ENCODE results near the gene CRTC1.
"Not testable (repeated sequence)": the region's sequence is repeated elsewhere in the genome, so short reads cannot be mapped to it uniquely, and the experiment has no call there.

CRTC1 gene

DNA sequence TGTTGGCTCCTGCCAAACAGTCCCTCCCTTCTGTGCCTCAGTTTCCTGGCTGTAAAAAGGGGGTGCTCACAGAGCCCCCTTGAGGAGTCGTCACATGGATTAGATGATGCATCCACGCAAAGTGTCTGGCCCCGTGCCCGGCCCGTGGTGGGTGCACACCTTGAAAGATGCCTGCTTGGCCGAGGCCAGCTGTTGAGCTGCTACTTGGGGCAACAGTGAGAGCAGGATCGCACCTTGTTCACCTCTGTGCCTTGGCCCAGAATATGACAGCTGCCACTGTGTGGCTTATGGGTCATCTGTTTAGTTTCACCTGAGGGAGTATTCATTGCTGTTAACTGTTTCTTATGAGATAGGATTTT is 17.7 kb downstream of the CRTC1 start:
- no peak for DNase-seq (ENCODE audit: low read depth)

DNA sequence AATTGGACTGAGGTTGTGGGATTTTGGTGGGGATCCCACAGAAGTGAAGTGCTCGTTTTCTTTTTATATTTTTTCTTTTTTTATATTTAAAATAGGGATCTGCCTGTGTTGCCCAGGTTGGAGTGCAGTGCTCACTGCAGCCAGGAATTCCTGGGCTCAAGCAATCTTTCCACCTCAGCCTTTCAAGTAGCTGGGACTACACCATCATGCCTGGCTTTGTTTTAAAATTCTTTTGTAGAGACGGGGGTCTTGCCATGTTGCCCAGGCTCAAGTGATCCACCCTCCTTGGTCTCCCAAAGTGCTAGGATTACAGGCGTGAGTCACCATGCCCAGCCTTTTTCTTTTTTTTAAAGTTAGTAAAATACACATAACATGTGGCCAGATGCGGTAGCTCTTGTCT is 20.6 kb downstream of the CRTC1 start:
- no peak for DNase-seq (ENCODE audit: low read depth)

DNA sequence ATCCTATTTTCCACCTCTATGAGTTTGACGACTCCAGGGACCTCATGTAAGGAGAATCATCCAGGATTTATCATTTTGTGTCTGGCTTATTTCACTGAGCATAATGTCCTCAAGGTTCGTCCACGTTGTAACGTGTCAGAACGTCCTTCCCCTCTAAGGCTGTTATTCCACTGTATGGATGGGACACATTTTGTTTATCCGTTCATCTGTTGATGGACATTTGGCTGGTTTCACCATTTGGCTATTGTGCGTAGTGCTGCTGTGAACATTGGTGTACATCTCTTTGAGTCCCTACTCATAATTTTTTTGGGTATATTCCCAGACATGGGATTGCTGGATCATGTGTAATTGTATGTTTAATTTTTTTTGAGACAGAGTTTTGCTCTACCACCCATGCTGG is 21.5 kb downstream of the CRTC1 start:
- no peak for DNase-seq (ENCODE audit: low read depth)

DNA sequence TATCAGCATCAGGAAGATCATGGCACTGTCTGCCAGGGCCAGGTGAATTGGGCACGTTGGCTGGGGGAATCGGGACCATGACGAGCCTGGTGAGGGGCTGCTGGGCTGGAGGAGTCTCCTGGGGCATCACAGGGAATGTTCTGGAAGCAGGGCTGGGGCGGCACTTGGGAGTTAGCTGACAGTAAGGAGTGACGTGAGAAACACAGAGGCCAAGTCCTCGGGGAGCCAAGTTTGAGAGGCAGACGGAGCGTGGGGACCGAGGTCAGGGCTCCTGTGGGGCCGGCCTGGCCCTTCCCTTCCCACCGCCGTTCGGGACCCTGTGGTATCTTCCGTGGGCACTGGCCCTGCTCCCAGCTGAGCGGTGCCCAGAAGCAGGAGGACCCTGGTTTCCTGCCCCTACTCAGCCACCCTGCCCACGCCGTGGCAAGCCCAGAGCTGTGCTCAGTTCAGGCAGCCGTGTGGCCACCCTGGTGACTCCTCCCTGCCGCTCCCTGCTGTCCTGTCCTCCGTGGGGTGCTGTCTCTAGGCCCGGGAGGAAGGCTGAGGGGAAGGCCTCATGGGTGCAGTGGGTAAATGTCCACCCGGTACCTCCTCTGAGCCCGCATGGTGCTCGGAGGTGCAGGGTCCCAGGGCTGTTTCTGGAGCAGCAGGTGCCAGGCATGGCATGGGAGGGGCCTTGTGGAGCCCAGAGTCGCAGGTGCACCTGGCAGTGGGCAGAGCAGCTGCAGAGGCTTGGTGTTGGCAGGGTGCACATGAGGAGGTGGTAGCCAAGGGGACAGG is 25.2 kb downstream of the CRTC1 start:
- DNase-seq (ENCODE audit: low read depth) = no peak

DNA sequence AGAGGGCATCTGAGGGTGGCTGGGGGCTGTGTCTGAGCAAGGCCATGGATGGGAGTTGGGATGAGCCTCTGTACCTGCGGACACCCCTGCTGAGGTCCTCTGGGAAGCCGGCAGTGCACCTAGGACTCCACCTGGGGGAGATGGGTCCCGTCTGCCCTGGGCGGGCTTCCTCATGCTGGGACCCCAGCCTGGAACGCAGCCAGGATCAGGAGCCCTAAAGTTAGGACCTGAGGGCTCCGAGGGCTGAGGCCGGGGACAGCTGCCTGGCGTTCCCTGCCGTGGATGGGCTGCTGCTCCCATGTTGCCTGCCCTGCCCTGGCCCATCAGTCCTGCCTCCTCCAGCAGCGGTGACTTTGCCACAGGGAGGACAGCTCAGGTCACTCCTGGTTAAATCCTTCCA is 26.1 kb downstream of the CRTC1 start:
- DNase-seq (ENCODE audit: low read depth) = no peak

DNA sequence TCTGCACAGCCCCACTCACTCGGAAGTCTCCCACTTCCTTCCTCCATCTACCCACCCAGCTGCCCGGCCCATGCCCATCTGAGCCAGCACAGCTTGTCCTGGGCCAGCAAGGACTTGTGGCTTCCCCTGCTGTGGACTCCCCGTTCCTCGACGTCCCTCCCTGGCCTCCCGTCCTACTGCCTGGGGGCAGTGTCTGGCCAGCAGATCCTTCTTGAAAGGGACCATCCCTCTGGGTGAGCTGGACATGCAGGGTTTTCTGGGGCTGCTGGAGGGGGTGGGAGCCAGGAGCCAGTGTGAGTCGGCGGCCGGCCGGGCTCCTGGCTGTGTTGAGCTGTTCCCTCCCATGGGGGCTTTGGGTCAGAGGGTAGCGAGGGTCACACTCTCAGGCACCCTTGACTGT is 26.7 kb downstream of the CRTC1 start:
- DNase-seq (ENCODE audit: low read depth) = no peak

DNA sequence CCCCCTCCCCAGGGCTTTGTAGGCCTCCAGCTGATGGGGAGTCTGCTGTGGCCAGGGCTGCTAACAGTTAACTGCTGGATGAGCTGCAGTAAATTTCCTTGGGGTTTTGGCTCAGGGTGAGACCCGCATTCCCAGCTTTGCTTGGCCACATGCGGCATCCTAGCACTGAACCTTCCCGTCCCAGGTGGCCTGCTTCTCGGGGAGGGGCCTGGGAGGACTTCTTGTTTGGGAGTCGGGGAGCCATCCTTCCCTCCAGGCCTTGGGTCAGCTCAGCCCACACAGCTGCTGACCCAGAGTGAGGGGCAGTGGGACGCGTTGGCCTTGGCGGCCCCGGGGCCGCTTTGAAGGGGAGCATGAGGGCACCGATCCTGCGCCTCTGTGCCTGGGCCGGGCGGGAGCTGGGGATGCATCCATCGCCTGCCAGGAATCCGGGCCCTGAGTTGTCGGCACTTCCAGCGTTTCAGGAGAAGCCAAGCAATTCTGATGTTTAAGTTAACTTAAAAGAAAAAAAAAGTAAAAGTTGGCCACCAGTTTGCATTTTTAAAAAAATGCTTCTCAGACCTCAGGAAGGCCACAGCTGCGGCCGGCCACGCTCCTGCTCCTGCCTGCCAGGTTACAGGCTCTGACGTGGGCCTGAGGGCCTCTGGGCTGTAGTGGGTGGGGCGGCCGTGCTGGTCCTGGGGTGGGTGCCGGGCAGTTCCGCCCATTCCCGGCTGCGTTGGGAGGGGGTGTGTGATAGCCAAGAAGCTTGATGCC is 27.7 kb downstream of the CRTC1 start:
- no peak for DNase-seq (ENCODE audit: low read depth)

DNA sequence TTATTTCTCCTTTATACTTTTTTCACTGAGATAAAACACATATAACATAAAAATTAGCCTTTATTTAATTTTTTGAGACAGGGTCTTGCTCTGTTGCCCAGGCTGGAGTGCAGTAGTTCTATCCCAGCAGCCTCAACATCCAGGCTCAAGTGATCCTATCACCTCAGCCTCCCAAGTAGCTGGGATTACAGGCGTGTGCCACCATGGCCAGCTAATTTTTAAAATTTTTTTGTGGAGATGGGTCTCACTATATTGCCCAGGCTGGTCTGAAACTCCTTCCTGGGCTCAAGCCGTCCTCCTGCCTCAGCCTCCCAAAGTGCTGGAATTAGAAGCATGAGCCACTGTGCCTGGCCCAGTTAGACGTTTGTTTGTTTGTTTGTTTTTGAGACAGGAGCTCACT is 28.4 kb downstream of the CRTC1 start:
- DNase-seq (ENCODE audit: low read depth) = no peak

DNA sequence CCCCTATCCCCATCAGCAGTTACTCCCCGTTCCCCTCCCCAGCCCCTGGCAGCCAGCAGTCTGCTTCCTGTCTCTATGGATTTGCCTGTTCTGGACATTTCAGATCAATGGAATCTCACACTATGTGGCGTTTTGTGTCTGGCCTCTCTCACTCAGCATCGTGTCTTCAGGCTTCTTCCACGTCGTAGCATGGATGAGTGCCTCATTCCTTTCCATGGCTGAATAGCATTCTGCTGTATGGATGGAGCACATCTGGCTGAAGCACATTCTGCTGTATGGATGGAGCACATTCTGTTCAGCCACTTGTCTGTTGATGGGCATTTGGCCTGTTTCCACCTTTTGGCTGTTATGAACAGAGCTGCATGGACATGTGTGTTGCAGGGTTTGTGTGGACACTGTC is 29.5 kb downstream of the CRTC1 start:
- no peak for DNase-seq (ENCODE audit: low read depth)

DNA sequence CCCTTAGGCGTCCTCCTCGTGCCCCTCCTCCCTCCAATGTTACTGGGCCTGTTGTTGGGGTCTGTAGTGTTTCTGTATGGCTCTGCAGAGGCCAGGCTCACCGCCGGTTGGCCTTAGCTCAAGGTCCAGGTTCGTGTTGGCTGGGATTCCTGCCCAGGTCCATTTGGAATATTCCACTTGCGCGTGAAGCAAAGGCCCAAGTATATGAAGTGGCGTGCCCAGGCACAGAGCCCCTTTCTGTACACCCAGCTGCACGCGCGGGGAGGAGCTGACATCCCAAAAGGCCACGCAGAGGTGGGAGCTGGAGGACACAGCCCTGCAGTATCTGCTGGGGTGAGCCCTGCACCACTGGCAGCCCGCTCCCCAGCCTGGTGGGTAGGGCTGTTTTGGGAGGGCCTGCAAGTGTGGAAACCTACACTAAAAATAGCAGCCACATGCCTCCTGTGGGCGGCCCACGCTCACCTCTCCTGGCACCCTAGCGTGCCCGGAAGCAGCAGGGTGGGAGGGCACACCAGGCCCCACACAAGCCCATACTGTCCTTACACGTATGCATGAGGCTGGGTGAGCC is 30.2 kb downstream of the CRTC1 start:
- no peak for DNase-seq (ENCODE audit: low read depth)

DNA sequence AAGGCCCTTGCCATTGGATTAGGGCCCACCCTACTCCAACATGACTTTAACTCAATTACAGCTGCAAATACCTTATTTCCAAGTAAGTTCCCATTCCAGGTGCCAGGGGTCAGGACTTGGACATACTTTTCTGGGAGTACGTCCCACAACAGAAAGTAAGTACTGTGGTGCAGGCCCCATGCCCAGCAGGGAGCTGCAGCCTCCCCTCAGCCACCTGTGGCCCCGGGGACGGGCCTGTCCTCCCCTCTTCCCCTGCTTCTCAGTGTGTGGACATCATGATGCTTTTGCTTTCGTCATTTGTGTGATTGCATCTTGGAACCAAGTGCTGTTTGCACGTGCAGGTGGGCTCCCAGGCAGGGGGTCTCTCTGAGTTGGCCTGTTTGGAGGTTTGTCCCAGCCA is 31.9 kb downstream of the CRTC1 start:
- DNase-seq (ENCODE audit: low read depth) = no peak

DNA sequence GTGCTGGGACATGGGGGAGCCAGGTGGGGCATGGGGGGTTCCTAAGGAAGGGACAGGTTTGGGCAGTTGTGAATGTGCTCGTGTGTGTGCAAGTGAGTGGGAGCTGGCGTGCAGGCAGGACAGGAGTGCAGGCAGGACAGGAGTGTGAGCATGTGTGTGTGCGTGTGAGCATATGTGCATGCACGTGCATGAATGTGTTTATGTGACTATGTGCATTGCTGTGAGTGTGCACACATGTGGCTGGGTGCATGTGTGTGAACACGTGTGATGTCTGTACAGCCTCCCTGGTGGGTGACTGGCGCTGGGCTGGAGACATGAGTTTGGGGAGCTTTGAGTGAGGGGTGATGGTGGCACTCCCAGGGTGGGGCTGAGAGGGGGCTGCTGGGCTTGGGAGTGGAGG is 33.4 kb downstream of the CRTC1 start:
- no peak for DNase-seq (ENCODE audit: low read depth)

DNA sequence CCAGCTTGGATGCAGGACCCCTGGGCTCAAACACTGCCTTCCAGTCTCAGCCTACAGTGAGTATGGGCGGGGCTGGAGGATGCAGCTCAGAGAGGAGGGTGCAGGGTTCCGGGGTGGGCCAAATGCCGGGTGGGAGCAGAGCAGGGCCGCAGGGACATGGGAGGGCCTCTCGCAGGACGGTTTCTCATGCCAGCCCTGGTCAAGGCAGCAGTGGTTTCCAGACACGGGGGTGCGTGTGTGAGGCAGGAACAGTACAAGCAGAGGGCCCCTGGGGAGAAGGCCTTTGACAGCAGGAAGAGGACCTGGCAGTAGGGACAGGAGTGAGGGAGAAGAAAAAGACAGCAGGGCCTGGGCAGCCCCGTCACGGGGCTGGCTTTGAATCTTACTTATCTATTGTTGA is 34.1 kb downstream of the CRTC1 start:
- no peak for DNase-seq (ENCODE audit: low read depth)

DNA sequence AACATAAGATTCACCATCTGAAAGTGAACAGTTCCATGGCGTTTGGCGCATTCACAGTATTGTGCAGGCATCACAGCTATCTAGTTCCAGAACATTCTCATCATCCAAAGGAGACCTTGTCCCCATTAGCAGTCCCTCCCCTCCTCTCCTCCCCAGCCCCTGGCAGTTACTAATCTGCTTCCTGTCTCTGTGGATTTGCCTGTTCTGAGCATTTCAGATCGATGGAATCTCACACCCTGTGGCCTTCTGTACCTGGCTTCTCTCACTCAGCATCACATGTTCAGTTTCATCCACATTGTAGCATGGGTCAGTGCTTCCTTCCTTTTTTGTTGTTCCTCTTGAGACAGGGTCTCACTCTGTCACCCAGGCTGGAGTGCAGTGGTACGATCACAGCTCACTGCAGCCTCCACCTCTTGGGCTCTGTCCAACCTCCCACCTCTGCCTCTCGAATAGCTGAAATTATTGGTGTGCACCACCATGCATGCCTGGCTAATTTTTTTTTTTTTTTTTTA is 34.6 kb downstream of the CRTC1 start:
- no peak for DNase-seq (ENCODE audit: low read depth)

DNA sequence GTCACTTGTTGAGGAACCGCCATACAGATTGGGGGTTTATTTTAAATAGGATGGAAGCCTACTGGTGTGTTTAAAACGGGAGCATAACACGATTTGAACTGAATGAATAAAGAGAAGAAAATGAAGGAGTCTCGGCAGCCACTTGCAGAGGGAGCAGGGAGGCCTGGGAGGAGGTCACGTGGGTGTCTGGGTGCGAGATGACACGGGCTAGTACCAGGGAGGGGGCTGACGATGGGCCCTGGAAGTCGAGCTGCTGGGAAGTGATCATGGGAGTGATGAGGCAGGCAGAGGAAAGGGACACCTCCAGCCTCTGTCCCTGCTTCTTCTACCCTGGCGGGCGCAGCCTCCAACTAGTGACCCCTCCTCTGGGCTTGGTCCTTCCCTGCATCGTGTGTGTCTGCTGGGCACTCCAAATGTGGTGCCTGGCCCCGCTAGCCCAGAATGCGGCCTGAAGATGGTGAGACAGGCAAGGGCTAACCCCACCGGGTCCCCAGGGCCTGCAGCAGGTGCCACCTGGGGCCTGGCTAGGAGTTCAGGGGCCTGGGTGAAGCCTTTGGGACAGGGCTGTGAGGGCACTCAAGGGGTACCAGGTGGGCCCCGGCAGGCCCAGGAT is 35.5 kb downstream of the CRTC1 start:
- DNase-seq (ENCODE audit: low read depth) = no peak

DNA sequence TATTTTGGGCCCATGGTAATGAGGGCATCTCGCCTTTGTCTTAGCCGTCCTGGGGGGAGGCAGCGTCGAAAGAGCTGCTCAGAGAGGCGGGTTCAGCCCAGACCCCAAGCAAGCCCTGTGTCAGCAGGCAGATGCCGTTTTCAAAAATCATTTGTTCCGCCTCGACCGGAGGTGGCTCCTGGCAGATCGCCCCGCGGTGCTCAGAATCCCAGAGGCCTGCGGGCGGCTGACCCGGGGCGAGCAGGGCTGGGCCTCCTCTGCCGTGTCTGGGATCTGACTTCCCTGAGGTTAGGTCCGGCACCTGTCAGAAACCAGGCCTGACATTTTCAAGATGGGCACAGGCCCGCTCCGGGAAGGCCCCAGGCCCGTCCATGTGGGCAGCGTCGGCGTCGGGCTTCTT is 36.1 kb downstream of the CRTC1 start:
- no peak for DNase-seq (ENCODE audit: low read depth)

DNA sequence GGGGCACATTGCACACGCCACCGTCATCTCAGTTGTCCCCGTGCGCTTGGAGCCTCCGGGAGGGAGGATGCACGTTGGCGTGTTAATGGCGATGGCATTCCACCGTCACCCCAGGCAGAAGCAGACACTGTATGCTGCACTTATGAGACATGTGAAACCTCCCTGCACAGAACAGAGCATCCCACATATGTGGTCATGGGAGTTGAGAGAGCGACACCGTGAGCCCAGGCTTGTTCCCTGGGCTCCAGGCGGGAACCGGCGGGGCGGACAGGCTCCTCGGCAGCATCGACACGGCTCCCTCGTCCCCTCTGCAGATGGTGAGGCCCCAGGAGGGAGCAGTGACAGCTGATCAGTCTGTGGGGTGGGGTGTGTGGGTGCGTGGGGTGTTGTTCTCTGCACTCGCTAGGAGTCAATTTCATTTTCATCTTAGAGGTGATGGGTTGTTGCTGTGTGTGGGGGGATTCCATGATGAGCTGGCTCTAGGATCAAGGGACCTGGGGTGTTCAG is 40.4 kb downstream of the CRTC1 start:
- DNase-seq (ENCODE audit: low read depth) = no peak

DNA sequence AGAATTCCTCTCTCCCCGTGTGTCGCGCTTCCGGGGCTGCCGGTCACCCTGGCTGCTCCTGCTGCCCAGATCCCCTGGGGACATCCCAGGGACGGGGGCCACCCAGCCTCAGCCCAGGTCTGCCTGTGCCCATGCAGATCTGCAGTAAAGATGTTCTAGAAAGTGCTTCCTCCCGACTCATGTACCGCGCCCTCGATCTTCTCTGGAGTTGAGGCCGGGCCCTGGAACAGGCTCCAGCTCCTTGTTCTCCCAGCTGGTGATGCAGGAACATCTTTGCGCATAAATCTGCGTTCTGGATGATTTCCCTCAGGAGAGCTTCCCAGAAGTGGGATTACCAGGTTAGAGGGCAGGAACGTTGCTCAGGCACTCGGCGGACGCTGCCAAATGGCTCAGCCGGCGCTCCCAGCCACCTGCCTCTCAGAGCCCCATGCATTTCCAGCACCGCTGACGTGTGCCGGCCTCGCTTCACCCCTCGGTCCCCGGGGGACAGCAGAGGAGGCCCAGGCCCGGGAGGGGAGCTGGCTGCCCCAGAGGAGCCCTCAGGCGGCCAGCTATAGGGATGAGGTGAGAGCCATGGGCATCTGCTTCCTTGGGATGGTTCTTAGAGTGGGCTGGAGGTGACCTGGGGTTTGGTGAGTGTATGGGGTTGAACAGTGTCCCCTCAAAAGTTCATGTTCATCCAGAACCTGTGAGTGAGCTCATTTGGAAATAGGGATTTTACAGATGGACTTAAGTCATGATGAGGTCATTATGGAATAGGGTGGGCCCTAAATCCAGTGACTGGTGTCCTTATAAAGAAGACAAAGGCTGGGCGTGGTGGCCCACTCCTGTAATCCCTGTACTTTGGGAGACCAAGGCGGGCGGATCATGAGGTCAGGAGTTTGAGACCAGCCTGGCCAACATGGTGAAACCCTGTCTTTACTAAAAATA is 42.6 kb downstream of the CRTC1 start:
- DNase-seq (ENCODE audit: low read depth) = no peak

DNA sequence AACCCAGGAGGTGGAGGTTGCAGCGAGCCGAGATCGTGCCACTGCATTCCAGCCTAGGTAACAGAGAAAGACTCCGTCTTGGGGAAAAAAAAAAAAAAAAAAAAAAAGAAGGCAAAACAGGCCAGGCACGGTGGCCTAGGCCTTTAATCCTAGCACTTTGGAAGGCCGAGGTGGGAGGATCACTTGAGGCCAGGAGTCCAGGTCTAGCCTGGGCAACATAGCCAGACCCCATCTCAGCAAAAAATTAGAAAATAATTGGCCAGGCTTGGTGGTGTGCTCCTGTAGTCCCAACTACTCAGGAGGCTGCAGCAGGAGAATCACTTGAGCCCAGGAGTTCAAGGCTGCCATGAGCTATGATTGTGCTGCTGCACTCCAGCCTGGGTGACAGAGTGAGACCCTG is 43.4 kb downstream of the CRTC1 start:
- DNase-seq (ENCODE audit: low read depth) = no peak

DNA sequence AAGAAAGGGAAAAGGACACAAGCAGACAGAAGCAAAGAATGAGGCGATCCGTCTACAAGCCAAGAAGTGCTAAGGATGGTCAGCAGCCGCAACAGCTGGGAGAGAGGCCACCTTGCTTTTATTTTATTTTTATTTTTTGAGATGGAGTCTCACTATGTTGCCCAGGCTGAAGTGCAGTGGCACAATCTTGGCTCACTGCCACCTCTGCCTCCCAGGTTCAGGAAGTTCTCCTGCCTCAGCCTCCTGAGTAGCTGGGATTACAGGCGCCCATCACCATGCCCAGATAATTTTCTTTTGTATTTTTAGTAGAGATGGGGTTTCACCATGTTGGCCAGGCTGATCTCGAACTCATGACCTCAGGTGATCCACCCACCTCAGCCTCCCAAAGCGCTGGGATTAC is 44.1 kb downstream of the CRTC1 start:
- DNase-seq (ENCODE audit: low read depth) = not testable (repeated sequence)

DNA sequence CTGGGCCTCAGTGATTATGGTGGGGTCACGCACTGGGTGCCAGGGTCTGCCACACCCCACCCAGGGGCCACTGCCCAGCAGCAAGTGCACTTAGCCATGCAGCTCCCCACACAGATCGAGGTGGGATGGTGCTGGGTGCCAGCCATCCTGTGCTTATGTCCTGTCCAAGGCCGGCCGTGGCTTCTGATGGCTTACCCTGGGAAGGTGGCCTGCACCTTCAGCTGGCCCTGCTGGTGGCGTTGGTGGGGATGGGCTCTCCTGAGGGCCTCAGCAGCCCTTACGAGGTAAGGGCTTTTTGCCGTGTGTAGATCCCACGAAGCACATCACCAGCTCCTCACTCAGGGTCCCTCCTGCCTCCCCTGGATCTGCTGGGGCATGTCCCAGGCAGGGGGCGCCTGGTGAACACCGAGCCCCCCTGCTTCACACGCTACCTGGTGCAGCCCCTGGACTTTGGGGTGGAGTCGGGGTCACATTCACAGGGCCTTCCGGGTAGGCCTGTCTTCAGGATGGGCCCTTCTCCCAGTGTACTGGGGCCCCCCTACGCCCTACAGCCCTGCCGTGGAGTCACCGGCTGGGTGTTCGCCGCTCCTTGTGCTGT is 46.6 kb downstream of the CRTC1 start:
- DNase-seq (ENCODE audit: low read depth) = no peak
